Activated T-cell treated with anti-CD3 and anti-CD28 coated beads, Interleukin-2, amount 50 U/mL, for 4 hours (primary cell): ENCODE data around the gene PLCG1. TPM values are rescaled to one million over a fixed set of nuclear protein-coding genes. Genes with fewer than 3 reads are reported as not detected.
A peak's percentile ranks its signal among the peaks of the same experiment; 100 is the strongest.

ENCODE experiments used
- ATAC-seq, 2 donors: fragments of 200-7000 bp; cut with Tn5 transposase; one replicate each; pipeline ENCODE4 v1.10.0; 2021
- DNase-seq: peaks from one replicate; pipeline ENCODE4 v3.0.0-alpha.2; 2020
- H3K27me3 Mint-ChIP-seq: one replicate; pipeline ENCODE4 v1.8.0; 2021; ENCODE audit warnings: low read depth, mixed read lengths
- H3K36me3 Mint-ChIP-seq: one replicate; pipeline ENCODE4 v1.8.0; 2022; ENCODE audit warnings: mixed read lengths; ENCODE audit not compliant: insufficient read depth
- H3K4me1 Mint-ChIP-seq: one replicate; pipeline ENCODE4 v1.8.0; 2021; ENCODE audit warnings: low read depth, mixed read lengths
- H3K4me3 Mint-ChIP-seq: one replicate; pipeline ENCODE4 v1.8.0; 2021; ENCODE audit warnings: mild to moderate bottlenecking, moderate library complexity, mixed read lengths
- H3K9me3 Mint-ChIP-seq: one replicate; pipeline ENCODE4 v1.8.0; 2021; ENCODE audit warnings: mixed read lengths
- total RNA-seq, 3 donors: library from RNA; stranded (reverse); gene quantifications; one replicate each; pipeline ENCODE4 v1.2.1, GENCODE V29; 2021

PLCG1 gene
- total RNA-seq, 3 donors from 2014 or later: 89.1 to 104 (median 91.3) TPM

GRCh38 chr20:41173161-41173721 lies 35.9 kb downstream of the PLCG1 start:
- no peak overlapping the region for H3K4me3 Mint-ChIP-seq
- peak; percentile 68 for DNase-seq
- peaks cover 33% of the 10 kb centered on the region for H3K36me3 Mint-ChIP-seq

GRCh38 chr20:41173791-41174341 lies 36.5 kb downstream of the PLCG1 start:
- Mint-ChIP-seq H3K9me3 (no peaks in the 10 kb centered on the region), H3K4me3 (no peak overlapping the region), H3K4me1 (peaks cover 12% of the 10 kb centered on the region), H3K36me3 (peaks cover 33% of the 10 kb centered on the region), H3K27me3 (no peaks in the 10 kb centered on the region)
- ATAC-seq (no peak), DNase-seq (peak; percentile 1)

More at GRCh38 chr20:41173161-41173721, 35.9 kb downstream of the PLCG1 start:
- H3K4me1 Mint-ChIP-seq: peaks cover 12% of the 10 kb centered on the region
- no peaks in the 10 kb centered on the region for H3K9me3 Mint-ChIP-seq
- H3K27me3 Mint-ChIP-seq: no peaks in the 10 kb centered on the region
- peak; percentile 85 to 91 for ATAC-seq

- H3K36me3 Mint-ChIP-seq: peaks cover 30% of the 10 kb centered on the region
These were observed 37.0 kb downstream of the PLCG1 start for GRCh38 chr20:41174373-41174772.

GRCh38 chr20:41174782-41175181 lies 37.4 kb downstream of the PLCG1 start:
- H3K4me1 Mint-ChIP-seq: peaks cover 12% of the 10 kb centered on the region
- H3K36me3 Mint-ChIP-seq: peaks cover 26% of the 10 kb centered on the region
- H3K27me3 Mint-ChIP-seq: no peaks in the 10 kb centered on the region
- no peak for ATAC-seq
- no peak overlapping the region for H3K4me3 Mint-ChIP-seq
- H3K9me3 Mint-ChIP-seq: no peaks in the 10 kb centered on the region
- DNase-seq: peak; percentile 3

More at GRCh38 chr20:41174373-41174772, 37.0 kb downstream of the PLCG1 start:
- Mint-ChIP-seq H3K4me1 (peaks cover 12% of the 10 kb centered on the region), H3K4me3 (no peak overlapping the region), H3K27me3 (no peaks in the 10 kb centered on the region), H3K9me3 (no peaks in the 10 kb centered on the region)
- no peak for ATAC-seq
- no peak for DNase-seq

- peaks cover 23% of the 10 kb centered on the region for H3K36me3 Mint-ChIP-seq
These were observed 37.9 kb downstream of the PLCG1 start for GRCh38 chr20:41175201-41175651.

GRCh38 chr20:41175727-41176330 lies 38.5 kb downstream of the PLCG1 start:
- Mint-ChIP-seq H3K4me1 (peaks cover 8% of the 10 kb centered on the region), H3K36me3 (peaks cover 17% of the 10 kb centered on the region), H3K27me3 (no peaks in the 10 kb centered on the region), H3K9me3 (no peaks in the 10 kb centered on the region), H3K4me3 (no peak overlapping the region)
- no peak for ATAC-seq
- no peak for DNase-seq

More at GRCh38 chr20:41175201-41175651, 37.9 kb downstream of the PLCG1 start:
- Mint-ChIP-seq H3K4me1 (peaks cover 12% of the 10 kb centered on the region), H3K27me3 (no peaks in the 10 kb centered on the region), H3K9me3 (no peaks in the 10 kb centered on the region), H3K4me3 (no peak overlapping the region)
- DNase-seq: peak; percentile 1
- ATAC-seq: no peak

- no peak overlapping the region for H3K4me3 Mint-ChIP-seq
- no peak for ATAC-seq
- no peaks in the 10 kb centered on the region for H3K9me3 Mint-ChIP-seq
- H3K4me1 Mint-ChIP-seq: peaks cover 10% of the 10 kb centered on the region
- no peaks in the 10 kb centered on the region for H3K27me3 Mint-ChIP-seq
- no peak for DNase-seq
- peaks cover 10% of the 10 kb centered on the region for H3K36me3 Mint-ChIP-seq
These were observed 39.6 kb downstream of the PLCG1 start for GRCh38 chr20:41176711-41177552.

GRCh38 chr20:41177636-41178035 lies 40.3 kb downstream of the PLCG1 start:
- Mint-ChIP-seq H3K36me3 (peaks cover 8% of the 10 kb centered on the region), H3K27me3 (no peaks in the 10 kb centered on the region), H3K4me1 (peaks cover 12% of the 10 kb centered on the region), H3K4me3 (no peak overlapping the region), H3K9me3 (no peaks in the 10 kb centered on the region)
- DNase-seq: no peak
- ATAC-seq: no peak

- H3K4me3 Mint-ChIP-seq: no peak overlapping the region
- H3K27me3 Mint-ChIP-seq: no peaks in the 10 kb centered on the region
- H3K9me3 Mint-ChIP-seq: no peaks in the 10 kb centered on the region
- H3K4me1 Mint-ChIP-seq: peaks cover 8% of the 10 kb centered on the region
- DNase-seq (no peak), ATAC-seq (no peak)
- H3K36me3 Mint-ChIP-seq: peaks cover 8% of the 10 kb centered on the region
These were observed 41.2 kb downstream of the PLCG1 start for GRCh38 chr20:41178495-41178894.

- no peak for ATAC-seq
- H3K4me1 Mint-ChIP-seq: peaks cover 8% of the 10 kb centered on the region
- no peak overlapping the region for H3K4me3 Mint-ChIP-seq
- H3K9me3 Mint-ChIP-seq: no peaks in the 10 kb centered on the region
- no peak for DNase-seq
- H3K27me3 Mint-ChIP-seq: no peaks in the 10 kb centered on the region
- H3K36me3 Mint-ChIP-seq: peaks cover 8% of the 10 kb centered on the region
These were observed 41.6 kb downstream of the PLCG1 start for GRCh38 chr20:41178904-41179432.

GRCh38 chr20:41179961-41180360 lies 42.6 kb downstream of the PLCG1 start:
- DNase-seq: no peak

GRCh38 chr20:41180599-41181333 lies 43.4 kb downstream of the PLCG1 start:
- ATAC-seq: no peak

More at GRCh38 chr20:41179961-41180360, 42.6 kb downstream of the PLCG1 start:
- Mint-ChIP-seq H3K4me1 (peaks cover 6% of the 10 kb centered on the region), H3K9me3 (no peaks in the 10 kb centered on the region), H3K4me3 (no peak overlapping the region), H3K36me3 (peaks cover under 1% of the 10 kb centered on the region), H3K27me3 (no peaks in the 10 kb centered on the region)
- ATAC-seq: no peak

GRCh38 chr20:41181567-41181966 lies 44.2 kb downstream of the PLCG1 start:
- Mint-ChIP-seq H3K4me1 (peaks cover 6% of the 10 kb centered on the region), H3K4me3 (no peak overlapping the region), H3K27me3 (no peaks in the 10 kb centered on the region), H3K9me3 (no peaks in the 10 kb centered on the region), H3K36me3 (no peaks in the 10 kb centered on the region)
- DNase-seq (no peak), ATAC-seq (no peak)

More at GRCh38 chr20:41180599-41181333, 43.4 kb downstream of the PLCG1 start:
- no peaks in the 10 kb centered on the region for H3K36me3 Mint-ChIP-seq
- DNase-seq: peak; percentile 1
- no peaks in the 10 kb centered on the region for H3K27me3 Mint-ChIP-seq
- no peak overlapping the region for H3K4me3 Mint-ChIP-seq
- H3K4me1 Mint-ChIP-seq: peaks cover 6% of the 10 kb centered on the region
- no peaks in the 10 kb centered on the region for H3K9me3 Mint-ChIP-seq
